Stimulated activated CD8-positive, alpha-beta memory T cell treated with anti-CD3 and anti-CD28 coated beads, Interleukin-15, amount 100 ng/mL, for 24 hours (primary cell): ENCODE measurements around the gene C20orf204.

ENCODE experiments used
- DNase-seq: peaks from one replicate; pipeline ENCODE4 v3.0.0-alpha.2; 2020; ENCODE audit warnings: low read depth

The C20orf204 gene

DNA sequence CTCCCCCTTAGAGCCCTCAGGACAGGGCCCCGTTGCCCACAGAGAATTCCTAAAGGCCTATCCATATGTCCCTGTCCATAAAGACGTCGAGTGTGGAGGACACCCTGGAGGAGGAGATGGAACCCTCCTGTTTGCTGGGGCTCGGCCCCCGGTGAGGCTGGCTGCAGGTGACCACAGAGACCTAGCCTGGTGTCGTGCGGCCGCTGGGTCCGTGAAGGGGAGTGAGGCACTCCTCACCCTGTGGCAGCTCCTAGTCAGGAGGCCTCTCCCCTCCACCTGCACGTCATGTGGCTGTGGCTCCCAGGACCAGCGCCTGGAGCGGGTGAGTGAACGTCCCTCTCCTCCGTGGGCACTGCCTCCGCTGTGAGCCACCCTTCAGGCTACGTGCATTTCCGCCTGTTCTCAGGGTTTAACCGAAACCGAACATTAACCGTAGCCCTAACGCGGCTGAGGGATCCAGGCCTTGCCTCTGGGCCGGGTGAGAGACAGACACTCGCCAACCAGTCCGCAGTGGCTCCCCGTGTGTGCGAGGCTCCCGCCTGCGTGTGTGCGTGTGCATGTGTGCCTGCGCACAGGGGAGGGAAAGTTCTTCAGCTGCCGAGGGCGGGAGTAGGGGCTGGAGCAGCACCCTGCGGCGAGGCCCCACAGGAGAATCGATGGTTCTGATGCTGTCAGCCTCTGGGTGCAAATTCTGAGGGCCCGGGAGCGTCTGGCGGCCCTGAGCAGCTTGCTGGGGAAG lies 21.1 kb downstream of the C20orf204 start:
- DNase-seq, result no peak

DNA sequence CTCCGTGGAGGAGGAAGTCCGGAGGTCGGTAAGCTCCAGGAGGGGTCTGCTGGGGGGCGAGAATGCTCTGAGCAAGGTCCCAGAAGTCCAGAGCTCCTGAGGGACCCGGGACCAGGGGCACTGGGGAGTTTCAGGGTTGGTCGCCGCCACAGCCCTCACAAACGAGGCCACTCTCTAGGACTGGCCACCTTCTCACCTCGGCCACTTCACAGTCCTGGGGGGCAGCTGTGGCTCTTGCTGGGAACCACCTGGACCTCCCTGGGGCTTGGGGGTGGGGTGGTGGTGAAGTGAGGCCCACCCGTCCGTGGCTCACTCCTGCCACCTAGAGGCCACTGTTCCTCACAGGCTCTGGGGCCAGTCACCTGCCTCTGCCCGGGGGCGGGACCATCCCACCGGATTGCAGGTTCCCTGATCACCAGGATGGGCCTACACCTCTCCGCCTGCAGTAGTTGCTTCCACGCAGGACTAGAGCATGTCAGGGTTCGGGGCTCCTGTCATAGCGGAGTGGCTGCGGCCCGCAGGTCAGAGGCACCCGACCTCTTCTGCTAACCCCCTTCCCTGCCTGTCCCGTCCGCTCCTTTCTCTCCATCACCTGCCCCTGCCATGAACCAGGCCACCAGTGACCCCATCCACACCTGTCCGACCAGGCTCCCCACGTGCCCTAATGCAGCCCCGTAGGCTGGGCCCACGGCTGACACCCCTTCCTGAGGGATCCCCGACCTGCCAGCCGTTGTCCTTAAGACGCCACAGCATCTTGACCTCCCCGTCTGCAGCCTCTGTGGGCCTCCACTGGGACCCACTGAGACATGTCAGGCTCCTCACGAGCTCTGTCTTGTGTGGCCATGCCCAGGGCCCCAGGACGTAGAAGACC lies 21.9 kb downstream of the C20orf204 start:
- DNase-seq, result peak; percentile 67

DNA sequence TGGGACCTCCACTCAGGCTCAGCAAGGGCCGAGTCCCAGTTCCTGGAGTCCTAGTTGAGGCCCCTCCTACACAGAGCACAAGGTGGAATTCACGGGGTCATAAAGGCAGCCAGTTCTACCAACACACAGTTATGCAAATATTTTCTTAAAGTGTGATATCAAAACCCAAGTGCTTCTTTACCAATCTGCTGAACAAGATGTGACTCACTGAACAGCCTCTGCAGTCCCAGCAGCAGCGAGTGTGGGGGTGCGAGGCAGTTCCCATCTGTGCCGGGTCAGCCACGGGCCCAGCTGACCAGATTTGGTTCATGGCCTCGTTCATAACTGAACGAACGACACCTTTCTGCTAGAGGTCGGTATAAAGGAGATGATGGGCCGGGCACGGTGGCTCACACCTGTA lies 22.6 kb downstream of the C20orf204 start:
- no peak for DNase-seq

DNA sequence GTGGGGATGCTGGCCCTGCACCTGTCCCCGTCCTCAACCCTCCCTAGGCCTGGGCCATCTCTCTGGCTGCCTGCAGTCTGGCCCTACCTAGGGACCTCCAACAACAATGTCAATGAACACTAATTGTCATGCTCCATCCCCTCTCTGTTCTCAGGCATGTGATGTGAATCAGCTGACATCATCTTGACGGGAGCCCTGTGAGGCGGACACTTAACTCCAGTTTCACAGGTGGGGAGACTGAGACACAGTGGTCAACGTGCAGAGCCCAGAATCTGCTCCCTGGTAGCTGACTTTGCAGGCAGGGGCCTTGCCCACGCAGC lies 26.3 kb downstream of the C20orf204 start:
- DNase-seq, result no peak

DNA sequence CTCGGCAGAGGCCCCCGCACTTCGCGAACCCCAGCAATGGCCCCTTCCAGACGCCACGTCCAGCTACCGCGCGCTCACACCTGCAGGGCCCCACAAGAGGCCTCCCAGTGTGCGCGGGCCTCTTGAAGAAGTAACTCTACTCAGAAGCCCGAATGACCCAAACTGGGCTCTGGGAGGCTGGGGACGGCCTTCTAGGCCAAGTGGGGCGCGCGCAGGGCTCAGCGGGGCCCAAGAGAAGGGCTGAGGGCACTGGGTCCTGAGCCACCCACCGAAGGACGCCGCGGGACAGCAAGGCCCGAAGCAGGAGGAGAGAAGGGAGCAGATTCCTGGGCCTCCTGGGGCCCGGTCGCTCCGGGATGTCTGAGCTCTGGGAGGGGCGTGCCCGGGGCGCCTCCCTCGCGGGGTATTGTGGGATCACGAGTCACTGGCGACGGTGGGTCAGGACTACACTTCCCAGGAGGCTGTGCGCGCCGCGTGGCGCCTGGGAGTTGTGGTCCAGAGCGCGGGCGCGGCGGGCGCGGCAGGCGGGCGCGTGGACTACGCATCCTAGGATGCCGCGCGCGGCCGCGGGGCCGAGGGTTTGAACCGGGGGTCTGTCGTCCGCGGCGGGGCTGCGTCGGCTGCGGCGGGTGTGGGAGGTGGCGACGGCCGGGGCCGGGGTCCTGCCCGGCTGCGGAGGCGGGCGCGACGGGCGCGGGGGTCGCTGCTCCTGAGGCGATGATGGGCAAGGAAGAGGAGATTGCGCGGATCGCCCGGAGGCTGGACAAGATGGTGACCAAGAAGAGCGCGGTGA lies 26.8 kb downstream of the C20orf204 start, which contains the start of gene TCEA2:
TCEA2 (plus strand) TSS at position 603 of the 793 bp plus-strand sequence; CDS start at position 718, 115 bp downstream.
- DNase-seq, result peak; percentile 80

DNA sequence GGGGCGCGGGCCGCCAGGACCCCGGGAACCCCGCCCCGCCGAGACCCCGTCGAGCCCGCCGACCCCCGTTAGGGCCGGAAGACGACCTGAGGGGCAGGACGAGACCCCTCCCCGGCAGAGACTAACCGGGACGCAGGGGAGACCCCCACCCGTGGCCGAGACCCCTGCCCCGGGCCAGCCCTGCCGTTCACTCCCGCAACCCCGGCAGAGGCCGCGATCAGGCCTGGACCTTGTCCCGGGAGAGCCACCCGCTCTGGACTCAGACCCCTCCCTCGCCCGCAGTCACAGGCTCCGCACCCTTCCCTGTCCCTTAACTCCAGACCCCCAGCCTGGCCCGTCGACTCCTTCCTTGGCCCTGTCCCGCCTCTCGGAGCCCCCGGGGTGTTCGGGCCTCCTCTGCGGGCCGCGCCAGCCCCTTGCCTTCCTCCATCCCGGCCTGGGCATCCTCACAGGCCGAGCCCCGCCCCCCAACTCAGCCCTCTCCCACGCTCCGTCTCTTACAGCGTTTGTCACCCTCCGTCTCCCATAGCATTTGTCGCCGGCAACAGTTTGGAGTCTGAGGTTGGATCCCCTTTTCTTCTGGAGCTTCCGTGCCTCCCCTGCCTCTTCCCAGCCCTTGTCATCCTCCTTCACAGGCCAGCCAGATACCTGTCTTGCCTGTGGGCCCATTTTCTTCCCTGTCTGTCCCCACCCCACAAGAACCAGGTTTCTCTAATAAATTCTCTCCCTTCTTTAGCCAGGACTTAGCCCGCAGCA lies 27.6 kb downstream of the C20orf204 start:
- no peak for DNase-seq

DNA sequence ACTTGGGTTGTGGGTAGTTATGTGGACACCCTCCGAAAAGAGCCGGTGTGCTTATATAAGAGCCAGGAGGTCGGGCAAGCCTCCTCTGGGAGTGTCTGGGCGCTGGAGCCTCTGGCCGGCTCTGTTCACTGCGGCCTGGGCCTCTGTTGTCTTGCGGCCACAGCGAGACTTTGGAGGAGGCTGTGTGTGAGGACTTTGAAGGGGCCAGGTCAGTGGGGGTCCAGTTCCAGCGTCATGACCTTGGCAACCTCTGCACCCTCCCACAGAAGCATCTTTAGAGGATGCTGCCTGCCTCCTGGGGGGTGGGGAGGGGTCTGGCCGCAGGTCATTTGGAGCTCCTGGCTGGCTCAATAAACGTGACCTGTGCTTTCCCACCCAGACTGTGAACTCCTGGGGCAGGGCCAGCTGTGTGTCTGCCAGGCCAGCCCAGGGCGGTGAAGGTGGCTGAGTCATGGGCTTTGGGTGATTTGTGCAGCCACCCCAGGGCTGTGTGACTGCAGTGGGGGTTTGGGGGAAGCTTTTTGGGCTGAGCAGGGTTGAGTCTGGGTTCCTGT lies 28.2 kb downstream of the C20orf204 start:
- no peak for DNase-seq

DNA sequence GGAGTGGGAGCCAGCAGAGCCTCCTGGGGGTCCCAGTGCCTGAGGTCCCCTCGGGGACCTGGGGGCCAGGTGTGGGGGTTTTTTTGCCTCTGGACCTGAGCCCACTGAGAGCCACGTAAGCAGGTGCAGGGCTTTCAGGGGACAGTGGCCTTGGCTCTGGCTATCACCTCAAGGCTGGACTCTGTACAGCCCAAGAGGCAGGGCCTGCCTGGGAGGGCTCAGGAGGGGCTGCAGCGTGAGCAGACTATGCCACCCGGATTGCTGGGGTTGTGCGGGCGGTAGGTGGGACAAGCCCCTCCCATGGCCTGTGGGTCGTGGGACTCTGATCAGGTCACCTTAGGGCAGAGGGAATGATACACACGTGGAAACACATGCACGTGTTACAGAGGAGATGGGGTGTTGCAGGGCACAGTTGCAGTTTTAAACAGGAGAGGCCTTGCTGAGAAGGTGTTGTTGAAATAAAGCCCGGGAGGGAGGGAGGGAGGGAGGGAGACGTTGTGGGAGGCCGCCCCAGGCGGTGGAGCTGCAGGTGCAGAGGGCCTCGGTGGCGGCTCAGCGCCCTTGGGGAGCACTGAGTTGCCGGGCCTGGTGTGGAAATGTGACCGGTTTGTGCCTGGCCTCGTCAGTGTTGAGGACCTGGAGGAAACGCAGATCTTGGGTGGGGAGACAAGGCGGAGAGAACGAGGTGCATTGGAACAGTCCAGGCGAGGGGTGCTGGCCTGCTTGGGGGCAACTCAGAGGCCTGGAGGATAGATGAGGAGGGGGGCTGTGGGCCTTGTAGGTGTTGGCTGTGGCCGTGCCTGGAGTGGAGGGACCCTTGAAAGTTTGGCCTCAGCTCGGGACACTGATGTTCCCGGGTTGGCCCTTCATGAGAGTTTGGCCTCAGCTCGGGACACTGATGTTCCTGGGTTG lies 29.3 kb downstream of the C20orf204 start:
- no peak for DNase-seq

DNA sequence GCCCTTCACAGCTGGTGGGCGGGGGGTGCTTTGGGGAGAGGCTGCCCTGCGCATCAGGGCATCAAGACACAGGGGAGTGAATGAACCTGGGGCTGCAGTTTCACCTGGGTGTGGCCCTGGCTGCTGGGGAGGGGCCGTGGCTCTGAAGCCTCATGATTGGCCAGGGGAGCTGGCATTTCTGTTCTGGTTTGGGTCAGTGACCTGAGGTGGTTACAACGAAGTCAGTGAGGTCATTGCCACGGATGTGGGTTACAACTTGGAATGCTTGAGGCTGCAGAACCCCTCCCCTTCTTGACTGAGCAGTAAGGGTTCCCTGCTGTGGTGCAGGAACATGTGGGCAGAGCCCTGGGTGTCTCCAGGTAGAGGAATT lies 30.0 kb downstream of the C20orf204 start:
- no peak for DNase-seq

DNA sequence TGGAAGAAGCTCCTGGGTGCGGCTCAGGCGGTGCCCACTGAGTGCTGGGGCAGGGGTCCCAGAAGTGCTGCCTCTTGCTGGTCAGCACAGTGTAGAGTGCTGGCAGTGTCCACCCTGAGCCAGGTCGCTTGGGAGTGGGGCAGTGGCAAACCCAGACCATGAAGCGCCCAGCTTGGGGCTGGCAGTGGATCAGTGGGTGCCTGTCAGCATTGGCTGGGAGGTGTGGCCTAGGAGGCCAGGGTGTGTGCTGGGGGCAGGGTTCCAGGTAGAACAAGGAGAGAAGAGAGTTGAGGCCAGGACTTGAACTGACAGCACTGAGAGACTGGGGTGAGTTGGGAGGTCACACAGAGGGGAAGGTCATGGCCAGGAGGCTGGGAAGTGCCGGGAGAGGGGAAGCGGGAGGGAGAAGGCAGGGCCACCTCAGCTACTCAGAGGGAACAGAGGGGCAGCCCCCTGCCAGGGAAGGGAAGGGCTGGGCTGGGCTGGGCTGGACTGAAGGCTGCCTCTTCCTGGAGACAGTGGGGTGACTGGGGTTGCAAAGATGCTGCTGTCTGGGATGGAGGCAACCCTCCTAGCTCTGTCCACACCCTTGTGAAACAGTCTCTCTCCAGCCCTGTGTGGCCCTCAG lies 31.1 kb downstream of the C20orf204 start:
- DNase-seq, result no peak

DNA sequence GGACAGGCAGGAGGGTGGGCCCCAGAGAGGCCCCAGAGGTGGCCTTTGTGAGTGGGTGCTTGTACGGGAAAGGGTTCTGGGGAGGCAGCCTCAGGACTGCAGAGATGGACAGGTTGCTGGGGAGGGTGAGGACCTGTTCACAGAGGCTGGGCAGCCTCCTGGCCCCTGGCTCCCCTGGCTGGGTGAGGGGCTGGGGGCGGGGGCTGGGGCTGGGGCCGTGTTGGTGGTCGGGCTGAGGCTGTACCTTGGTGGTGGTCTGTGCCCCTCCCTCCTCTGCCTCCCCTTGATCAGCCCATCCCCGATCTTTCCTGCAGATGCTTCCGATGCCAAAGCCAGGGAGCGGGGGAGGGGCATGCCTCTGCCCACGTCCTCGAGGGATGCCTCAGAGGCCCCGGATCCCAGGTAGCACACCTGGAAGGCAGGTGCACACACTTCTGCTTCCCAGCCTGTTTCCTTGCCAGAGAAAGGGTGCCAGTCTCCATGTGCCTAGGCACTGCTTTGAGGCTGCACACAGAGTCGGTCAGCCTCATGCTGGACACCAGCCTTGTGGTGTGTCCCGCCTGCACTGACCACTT lies 31.8 kb downstream of the C20orf204 start:
- DNase-seq, result no peak

DNA sequence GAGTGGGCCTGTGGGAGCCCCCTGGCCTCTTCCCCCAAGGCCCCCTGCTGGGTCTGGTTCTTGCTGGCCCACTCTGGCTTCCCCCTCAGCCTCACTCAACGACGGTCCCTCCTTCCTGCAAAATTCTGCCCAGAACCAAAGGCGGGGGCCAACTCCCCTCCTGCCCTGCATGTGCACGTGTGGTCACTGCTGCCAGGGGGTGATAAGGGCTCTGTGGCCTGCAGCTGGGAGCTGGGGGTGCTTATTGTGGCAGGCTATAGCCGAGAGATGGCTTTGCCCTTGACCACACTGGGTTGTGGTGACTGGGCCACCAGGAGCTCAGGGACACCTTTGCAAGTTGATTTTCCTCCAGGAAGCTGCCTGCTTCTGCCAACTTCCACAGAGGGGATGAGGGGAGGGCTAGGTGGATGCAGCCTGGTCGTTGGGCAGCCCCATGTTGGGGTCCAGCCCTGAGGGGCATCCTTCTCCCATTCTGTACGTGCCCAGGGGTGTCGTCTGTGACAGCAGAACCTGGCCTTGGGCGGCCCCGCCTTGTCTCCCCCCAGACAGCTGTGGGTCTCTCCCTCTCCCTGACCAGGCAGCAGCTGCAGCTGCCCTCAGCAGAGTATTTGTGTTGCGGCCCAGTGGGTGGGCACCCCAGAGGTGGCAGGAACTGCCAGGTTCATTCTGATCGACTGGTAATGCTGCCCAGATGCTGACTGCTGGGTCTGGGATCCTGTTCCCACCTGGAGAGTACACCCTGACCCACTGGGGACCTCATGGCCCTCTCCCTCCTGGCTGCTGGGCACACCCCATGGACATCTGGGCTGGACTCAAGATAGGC lies 32.6 kb downstream of the C20orf204 start:
- no peak for DNase-seq

DNA sequence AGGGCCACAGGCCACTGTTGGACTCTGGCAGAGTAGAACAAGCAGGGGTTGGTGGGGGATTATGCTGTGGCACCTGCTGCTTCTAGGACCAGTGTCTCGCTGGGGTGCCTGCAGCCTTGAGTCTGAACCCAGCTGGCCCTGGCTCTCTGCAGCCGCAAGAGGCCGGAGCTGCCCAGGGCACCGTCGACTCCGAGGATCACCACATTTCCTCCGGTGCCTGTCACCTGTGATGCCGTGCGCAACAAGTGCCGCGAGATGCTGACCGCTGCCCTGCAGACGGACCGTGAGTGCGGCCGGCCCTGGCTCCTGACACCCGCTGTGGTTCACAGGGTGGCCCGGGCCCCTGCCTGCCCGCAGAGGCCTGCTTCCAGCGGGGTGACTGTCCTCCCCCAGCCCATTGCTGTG lies 33.2 kb downstream of the C20orf204 start:
- DNase-seq, result no peak

DNA sequence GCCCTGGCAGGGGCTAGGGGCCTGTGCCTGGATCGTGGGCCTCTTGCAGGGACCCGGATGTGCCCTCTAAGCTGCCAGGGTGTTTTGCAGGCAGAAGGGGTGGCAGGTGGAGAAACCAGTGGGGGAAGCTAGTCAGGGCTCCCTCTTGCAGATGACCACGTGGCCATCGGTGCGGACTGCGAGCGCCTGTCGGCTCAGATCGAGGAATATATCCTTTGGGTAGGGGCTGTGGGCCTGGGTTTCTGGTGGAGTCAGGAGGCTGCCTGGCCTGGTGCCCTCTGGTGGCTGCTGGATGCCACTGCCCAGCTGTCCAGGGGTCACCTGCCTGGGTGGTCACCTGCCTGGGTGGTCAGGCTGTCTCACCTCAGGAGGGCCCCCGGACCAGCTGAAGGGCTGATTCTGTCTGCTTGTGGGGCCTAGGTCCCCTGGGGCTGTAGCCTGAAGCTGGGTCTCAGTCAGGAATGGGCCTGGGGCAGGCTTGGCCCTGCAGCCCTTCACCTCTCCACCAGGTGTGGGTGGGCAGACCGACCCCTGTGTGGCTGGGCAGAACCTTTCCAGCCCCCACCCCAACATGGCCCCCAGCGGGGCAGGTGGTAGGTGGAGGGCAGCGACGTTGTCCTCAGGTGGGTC lies 33.7 kb downstream of the C20orf204 start:
- DNase-seq, result no peak

DNA sequence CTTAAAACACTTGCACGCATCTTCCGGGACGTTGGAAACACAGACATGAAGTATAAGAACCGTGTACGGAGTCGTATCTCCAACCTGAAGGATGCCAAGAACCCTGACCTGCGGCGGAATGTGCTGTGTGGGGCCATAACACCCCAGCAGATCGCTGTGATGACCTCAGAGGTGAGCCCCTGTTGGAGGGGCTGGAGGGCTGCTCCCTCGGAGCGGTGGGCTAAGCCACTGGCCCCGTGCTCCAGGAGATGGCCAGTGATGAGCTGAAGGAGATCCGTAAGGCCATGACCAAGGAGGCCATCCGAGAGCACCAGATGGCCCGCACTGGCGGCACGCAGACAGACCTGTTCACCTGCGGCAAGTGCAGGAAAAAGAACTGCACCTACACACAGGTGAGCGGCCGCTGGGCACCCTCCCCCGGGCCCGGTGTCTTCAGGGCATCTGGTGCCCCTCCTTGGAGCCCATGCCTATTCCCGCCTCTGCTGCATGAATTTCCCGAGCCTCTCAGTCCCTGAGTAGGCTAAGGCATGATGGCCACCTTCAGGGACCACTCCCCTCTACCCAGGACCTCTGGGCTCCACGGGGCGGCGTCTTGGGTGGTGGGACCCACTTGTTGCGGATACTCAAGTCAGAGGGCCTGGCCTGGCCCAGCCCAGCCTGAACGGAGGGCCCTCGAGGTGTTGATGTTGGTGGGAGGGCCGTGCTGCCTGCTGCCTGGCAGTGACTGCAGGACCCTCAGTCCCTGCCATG lies 34.4 kb downstream of the C20orf204 start:
- DNase-seq, result no peak

DNA sequence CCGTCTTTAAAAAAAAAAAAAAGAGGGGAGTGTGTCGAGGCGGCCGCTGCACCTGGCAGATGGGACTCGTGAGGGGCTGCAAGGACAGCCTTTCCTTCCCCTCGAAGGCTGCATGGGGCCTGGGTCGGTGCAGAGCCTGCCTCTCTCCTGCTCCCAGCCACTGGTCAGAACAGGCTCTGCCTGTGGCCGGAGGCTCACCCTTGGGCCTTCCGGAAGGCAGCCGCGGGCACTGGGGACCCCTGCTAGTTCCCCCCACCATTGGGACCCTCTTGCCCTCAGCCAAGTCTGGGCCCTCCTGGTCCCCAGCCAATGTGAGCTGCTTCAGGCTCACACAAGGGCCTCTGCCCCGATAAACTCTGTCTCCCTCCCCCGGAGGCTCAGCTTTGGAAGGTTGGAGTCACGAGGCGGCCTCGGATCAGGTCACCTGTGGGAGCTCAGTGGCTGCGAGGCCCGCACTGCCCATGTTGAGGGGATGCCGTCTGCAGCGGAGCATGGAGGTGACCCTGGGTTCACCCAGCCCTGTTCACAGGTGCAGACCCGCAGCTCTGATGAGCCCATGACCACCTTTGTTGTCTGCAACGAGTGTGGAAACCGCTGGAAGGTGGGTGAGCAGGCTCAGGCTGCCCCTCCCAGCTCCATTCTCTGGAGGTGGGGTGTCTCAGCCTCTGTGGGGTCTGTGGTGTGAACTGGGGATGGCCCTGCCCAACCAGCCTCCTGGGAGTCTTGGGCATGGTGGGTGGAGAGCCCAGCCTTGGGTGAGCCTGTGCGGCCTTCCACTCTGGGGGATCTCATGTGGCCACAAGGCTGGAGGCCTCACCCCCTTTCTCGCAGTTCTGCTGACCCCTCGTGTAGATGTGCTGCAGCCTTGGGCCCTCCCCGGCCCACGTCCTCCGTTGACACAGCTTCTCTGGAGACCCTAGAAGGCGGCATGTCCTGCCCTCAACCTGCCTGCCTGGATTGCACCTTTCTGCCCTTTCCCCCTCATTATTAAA lies 35.7 kb downstream of the C20orf204 start:
- no peak for DNase-seq
